ENCODE measurements around the gene NLRP2B. TPM values are rescaled to one million over a fixed set of nuclear protein-coding genes. Genes with fewer than 3 reads are reported as not detected.

The NLRP2B gene
- total and polyA plus RNA-seq, 2 experiments from 2014 or later = not detected

DNA sequence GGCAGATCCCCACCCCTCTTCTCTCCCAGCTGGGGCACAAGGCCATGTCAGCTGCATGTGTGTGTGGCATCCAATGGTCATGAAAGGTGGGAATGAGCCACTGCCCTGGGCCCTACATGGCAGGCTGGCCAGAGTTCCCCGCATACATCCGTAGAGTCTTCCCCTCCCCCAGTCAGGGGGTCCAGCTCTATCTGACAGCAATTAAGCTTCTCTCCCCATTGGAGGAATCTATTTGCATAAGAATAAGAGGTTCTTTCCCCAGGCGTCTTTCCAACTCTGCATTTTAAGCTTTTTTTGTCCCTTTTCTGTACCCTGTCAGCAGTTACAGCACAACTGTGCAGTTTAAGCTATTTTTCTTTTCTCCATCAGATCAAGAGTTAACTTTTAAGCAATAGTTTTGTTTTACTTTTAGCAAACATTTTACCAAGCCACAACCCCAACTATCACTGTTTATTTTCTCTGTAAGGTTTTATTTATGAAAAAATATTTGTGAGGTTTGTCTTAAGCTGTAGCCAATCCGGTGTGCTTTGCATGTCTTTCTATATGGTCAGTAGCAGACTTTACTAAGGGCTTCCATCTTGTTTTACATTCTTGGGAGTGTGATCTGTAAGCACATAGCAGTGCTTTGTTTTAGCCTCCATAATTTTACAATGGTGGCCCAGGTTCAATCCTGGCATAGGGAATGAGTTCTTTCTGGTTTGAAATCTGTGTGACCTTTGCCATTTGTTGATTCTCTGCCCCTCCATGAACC, 28.7 kb downstream of the NLRP2B start (continued):
- TF ChIP-seq, protein P1, sequence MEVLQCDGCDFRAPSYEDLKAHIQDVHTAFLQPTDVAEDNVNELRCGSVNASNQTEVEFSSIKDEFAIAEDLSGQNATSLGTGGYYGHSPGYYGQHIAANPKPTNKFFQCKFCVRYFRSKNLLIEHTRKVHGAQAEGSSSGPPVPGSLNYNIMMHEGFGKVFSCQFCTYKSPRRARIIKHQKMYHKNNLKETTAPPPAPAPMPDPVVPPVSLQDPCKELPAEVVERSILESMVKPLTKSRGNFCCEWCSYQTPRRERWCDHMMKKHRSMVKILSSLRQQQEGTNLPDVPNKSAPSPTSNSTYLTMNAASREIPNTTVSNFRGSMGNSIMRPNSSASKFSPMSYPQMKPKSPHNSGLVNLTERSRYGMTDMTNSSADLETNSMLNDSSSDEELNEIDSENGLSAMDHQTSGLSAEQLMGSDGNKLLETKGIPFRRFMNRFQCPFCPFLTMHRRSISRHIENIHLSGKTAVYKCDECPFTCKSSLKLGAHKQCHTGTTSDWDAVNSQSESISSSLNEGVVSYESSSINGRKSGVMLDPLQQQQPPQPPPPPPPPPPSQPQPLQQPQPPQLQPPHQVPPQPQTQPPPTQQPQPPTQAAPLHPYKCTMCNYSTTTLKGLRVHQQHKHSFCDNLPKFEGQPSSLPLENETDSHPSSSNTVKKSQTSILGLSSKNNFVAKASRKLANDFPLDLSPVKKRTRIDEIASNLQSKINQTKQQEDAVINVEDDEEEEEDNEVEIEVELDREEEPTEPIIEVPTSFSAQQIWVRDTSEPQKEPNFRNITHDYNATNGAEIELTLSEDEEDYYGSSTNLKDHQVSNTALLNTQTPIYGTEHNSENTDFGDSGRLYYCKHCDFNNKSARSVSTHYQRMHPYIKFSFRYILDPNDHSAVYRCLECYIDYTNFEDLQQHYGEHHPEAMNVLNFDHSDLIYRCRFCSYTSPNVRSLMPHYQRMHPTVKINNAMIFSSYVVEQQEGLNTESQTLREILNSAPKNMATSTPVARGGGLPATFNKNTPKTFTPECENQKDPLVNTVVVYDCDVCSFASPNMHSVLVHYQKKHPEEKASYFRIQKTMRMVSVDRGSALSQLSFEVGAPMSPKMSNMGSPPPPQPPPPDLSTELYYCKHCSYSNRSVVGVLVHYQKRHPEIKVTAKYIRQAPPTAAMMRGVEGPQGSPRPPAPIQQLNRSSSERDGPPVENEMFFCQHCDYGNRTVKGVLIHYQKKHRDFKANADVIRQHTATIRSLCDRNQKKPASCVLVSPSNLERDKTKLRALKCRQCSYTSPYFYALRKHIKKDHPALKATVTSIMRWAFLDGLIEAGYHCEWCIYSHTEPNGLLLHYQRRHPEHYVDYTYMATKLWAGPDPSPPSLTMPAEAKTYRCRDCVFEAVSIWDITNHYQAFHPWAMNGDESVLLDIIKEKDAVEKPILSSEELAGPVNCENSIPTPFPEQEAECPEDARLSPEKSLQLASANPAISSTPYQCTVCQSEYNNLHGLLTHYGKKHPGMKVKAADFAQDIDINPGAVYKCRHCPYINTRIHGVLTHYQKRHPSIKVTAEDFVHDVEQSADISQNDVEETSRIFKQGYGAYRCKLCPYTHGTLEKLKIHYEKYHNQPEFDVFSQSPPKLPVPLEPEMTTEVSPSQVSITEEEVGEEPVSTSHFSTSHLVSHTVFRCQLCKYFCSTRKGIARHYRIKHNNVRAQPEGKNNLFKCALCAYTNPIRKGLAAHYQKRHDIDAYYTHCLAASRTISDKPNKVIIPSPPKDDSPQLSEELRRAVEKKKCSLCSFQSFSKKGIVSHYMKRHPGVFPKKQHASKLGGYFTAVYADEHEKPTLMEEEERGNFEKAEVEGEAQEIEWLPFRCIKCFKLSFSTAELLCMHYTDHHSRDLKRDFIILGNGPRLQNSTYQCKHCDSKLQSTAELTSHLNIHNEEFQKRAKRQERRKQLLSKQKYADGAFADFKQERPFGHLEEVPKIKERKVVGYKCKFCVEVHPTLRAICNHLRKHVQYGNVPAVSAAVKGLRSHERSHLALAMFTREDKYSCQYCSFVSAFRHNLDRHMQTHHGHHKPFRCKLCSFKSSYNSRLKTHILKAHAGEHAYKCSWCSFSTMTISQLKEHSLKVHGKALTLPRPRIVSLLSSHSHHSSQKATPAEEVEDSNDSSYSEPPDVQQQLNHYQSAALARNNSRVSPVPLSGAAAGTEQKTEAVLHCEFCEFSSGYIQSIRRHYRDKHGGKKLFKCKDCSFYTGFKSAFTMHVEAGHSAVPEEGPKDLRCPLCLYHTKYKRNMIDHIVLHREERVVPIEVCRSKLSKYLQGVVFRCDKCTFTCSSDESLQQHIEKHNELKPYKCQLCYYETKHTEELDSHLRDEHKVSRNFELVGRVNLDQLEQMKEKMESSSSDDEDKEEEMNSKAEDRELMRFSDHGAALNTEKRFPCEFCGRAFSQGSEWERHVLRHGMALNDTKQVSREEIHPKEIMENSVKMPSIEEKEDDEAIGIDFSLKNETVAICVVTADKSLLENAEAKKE (CRISPR knock-in tag; IDR thresholded peaks at IDR 0.05) = no peak

DNA sequence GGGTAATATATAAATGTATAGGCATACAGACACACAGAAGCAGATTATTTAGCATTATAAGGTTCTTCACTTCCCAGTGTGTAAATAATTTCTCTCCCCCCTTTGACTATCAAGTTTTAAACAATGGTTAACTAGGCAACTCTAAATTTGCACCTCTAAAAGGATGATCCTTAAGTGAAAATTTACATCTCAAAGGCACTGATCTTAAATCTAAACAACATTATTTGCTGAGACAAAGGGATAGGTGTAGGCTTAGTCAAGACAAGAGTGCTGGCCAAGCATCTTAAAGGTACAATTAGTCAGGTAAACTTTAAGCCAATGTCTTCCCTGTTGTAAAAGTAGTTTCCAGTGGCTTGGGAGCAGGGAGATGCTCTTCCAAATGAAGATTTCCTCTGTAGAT, 33.0 kb downstream of the NLRP2B start:
- peaks cover 3% of the 10 kb centered on the region; the same call in 2 of the 3 replicates for H3K9me3 Mint-ChIP-seq
- Histone ChIP-seq H4K20me1 (replicated peaks; ENCODE audit: insufficient read depth) (no peaks in the 10 kb centered on the region), H3K9me2 (ENCODE audit: insufficient read depth) (no peaks in the 10 kb centered on the region; the same call in 1 of the 2 replicates), H3K27ac (ENCODE audit: low read depth) (no peak overlapping the region), H3F3A (replicated peaks; ENCODE audit: low read depth) (no peaks in the 10 kb centered on the region), H2AFZ (no peak overlapping the region), H3K79me2 (replicated peaks; ENCODE audit: insufficient read depth) (no peaks in the 10 kb centered on the region), H3K4me3 (no peak overlapping the region), H3K36me3 (ENCODE audit: insufficient read depth) (no peaks in the 10 kb centered on the region), H3K4me1 (ENCODE audit: insufficient read depth) (peaks cover 17% of the 10 kb centered on the region; the same call in 1 of the 2 replicates), H3K27me3 (ENCODE audit: insufficient read depth) (no peaks in the 10 kb centered on the region), H3K4me2 (peak overlapping the region; percentile 19; the same call in 1 of the 2 replicates)
- peak; percentile 71 for DNase-seq (ENCODE audit: low spot score)
- peak overlapping the region; percentile 9; the same call in 1 of the 3 replicates for H3K4me3 Mint-ChIP-seq
- H3K36me3 Mint-ChIP-seq (ENCODE audit: low read depth) = no peaks in the 10 kb centered on the region; the same call in 2 of the 3 replicates
- H3K27ac Mint-ChIP-seq = no peak overlapping the region
- peak; percentile 89 for ATAC-seq
- peaks cover 19% of the 10 kb centered on the region for H3K4me1 Mint-ChIP-seq
- peaks cover 4% of the 10 kb centered on the region for H3K27me3 Mint-ChIP-seq (ENCODE audit: insufficient read depth, low read depth, poor library complexity)
- TF ChIP-seq ZNF331 (CRISPR knock-in tag; IDR thresholded peaks at IDR 0.05; ENCODE audit: low read depth) = no peak
- no peak for TF ChIP-seq EZH2phosphoT487 (IDR thresholded peaks at IDR 0.05; ENCODE audit: unreplicated experiment)
- no peak for TF ChIP-seq POLR2AphosphoS5 (IDR thresholded peaks at IDR 0.05; ENCODE audit: low read depth)
- no peak for TF ChIP-seq JUNB (IDR thresholded peaks at IDR 0.05; ENCODE audit: unreplicated experiment)
- TF ChIP-seq, protein P2, sequence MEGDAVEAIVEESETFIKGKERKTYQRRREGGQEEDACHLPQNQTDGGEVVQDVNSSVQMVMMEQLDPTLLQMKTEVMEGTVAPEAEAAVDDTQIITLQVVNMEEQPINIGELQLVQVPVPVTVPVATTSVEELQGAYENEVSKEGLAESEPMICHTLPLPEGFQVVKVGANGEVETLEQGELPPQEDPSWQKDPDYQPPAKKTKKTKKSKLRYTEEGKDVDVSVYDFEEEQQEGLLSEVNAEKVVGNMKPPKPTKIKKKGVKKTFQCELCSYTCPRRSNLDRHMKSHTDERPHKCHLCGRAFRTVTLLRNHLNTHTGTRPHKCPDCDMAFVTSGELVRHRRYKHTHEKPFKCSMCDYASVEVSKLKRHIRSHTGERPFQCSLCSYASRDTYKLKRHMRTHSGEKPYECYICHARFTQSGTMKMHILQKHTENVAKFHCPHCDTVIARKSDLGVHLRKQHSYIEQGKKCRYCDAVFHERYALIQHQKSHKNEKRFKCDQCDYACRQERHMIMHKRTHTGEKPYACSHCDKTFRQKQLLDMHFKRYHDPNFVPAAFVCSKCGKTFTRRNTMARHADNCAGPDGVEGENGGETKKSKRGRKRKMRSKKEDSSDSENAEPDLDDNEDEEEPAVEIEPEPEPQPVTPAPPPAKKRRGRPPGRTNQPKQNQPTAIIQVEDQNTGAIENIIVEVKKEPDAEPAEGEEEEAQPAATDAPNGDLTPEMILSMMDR (conservative IDR thresholded peaks at IDR 0.05; ENCODE audit: low read depth in 2 of 2) = no peak
- TF ChIP-seq ZNF114 (CRISPR knock-in tag; IDR thresholded peaks at IDR 0.05) = no peak
- TF ChIP-seq EZH2 (IDR thresholded peaks at IDR 0.05; ENCODE audit: low read depth, unreplicated experiment) = no peak

All from GM23338 (cell line).